Endothelial cell of umbilical vein (primary cell): ENCODE measurements around the gene SYMPK. TPM values are rescaled to one million over a fixed set of nuclear protein-coding genes. Genes with fewer than 3 reads are reported as not detected.

ENCODE experiments used
- BruUV-seq: library from RNA; stranded (reverse); fragments of 400-500 nt; replicated peaks from 2 replicates; lab custom pipeline; 2021; lab: Mats Ljungman, UMichigan
- CTCF ChIA-PET: fragments of 300-600, 350-600 bp; sonication (Branson Sonifier 250); formaldehyde crosslinking; loops from one replicate; lab custom pipeline; 2021; ENCODE audit warnings: antibody characterized with exemption, inconsistent platforms; lab: Charles Lee
- POLR2A ChIA-PET: fragments of 300-600, 350-600 bp; sonication (Branson Sonifier 250); formaldehyde crosslinking; loops from one replicate; lab custom pipeline; 2021; ENCODE audit warnings: antibody characterized with exemption, inconsistent platforms; lab: Charles Lee
- DNase-seq: peaks from one replicate; pipeline ENCODE4 v3.0.0-alpha.2; 2011; ENCODE audit warnings: low read depth, low spot score
- FAIRE-seq: peaks from 2 replicates; lab custom pipeline; 2011; peaks lifted over from hg19 to GRCh38; lab: Jason Lieb, UNC
- H2AFZ ChIP-seq: 2 replicates; pipeline ENCODE4 v1.6.0; 2012; ENCODE audit warnings: low read depth, low read length, control low read depth, inconsistent platforms
- H3K27ac ChIP-seq: 2 replicates; pipeline ENCODE4 v1.5.1; 2011; ENCODE audit warnings: low read depth, mild to moderate bottlenecking, control low read depth, low read length, moderate library complexity; ENCODE audit not compliant: insufficient read depth
- H3K27me3 ChIP-seq, 2 experiments: 2 replicates each; pipeline versions ENCODE4 v1.6.0 to v1.6.1; 2011; ENCODE audit warnings: low read length in 2 of 2, mixed read lengths in 1 of 2; ENCODE audit not compliant: control insufficient read depth in 2 of 2, insufficient read depth in 2 of 2
- H3K36me3 ChIP-seq, 2 experiments: 2 replicates in 1 of 2; 3 replicates in 1 of 2; pipeline ENCODE4 v1.5.1; 2011; ENCODE audit warnings: low read length in 2 of 2, mild to moderate bottlenecking in 1 of 2, moderate library complexity in 1 of 2; ENCODE audit not compliant: control insufficient read depth in 2 of 2, insufficient read depth in 2 of 2; ENCODE audit errors: extremely low read depth in 1 of 2
- H3K4me1 ChIP-seq: 3 replicates; pipeline ENCODE4 v1.5.1; 2011; ENCODE audit warnings: mild to moderate bottlenecking, low read length; ENCODE audit not compliant: control insufficient read depth, insufficient read depth; ENCODE audit errors: extremely low read depth
- H3K4me2 ChIP-seq: 2 replicates; pipeline ENCODE4 v1.6.1; 2011; ENCODE audit warnings: low read length, control low read depth, mixed read lengths; ENCODE audit not compliant: insufficient read depth
- H3K4me3 ChIP-seq, 3 experiments: fragments of 200-600 bp in 1 of 3; sonication (generic), shearing (Covaris generic) in 1 of 3; replicated peaks in 1 of 3; 2 replicates each; pipeline ENCODE4 v1.5.1; 2011 to 2016; ENCODE audit warnings: control low read depth in 3 of 3, low read length in 3 of 3, mild to moderate bottlenecking in 2 of 3, inconsistent platforms in 1 of 3, low read depth in 1 of 3, moderate library complexity in 1 of 3; ENCODE audit not compliant: insufficient read depth in 1 of 3
- H3K79me2 ChIP-seq: 2 replicates; pipeline ENCODE4 v1.6.0; 2012; ENCODE audit warnings: low read length, inconsistent platforms; ENCODE audit not compliant: control insufficient read depth, insufficient read depth
- H3K9ac ChIP-seq: replicated peaks from 2 replicates; pipeline ENCODE3; 2011; ENCODE audit warnings: low read length, control low read depth; ENCODE audit not compliant: insufficient read depth; ENCODE audit errors: extremely low read depth
- H3K9me1 ChIP-seq: replicated peaks from 3 replicates; pipeline ENCODE4 v1.6.0; 2011; ENCODE audit warnings: mild to moderate bottlenecking, low read length; ENCODE audit not compliant: control insufficient read depth, insufficient read depth; ENCODE audit errors: extremely low read depth
- H3K9me3 ChIP-seq: replicated peaks from 2 replicates; pipeline ENCODE4 v1.5.1; 2012; ENCODE audit warnings: low read length, inconsistent platforms; ENCODE audit not compliant: control insufficient read depth, insufficient read depth
- H4K20me1 ChIP-seq: replicated peaks from 2 replicates; pipeline ENCODE3; 2011; ENCODE audit warnings: mild to moderate bottlenecking, low read length; ENCODE audit not compliant: control insufficient read depth, insufficient read depth; ENCODE audit errors: extremely low read depth
- EZH2 ChIP-seq: IDR thresholded peaks from 2 replicates; pipeline ENCODE4 v1.6.1; 2012; ENCODE audit warnings: borderline replicate concordance, low read depth, mild to moderate bottlenecking, moderate library complexity, low read length, inconsistent platforms; ENCODE audit not compliant: severe bottlenecking
- FOS ChIP-seq: IDR thresholded peaks from 2 replicates; pipeline ENCODE4 v1.6.1; 2011; ENCODE audit warnings: mild to moderate bottlenecking, low read length, moderate library complexity, borderline replicate concordance; ENCODE audit not compliant: insufficient read depth
- GATA2 ChIP-seq: IDR thresholded peaks from 2 replicates; pipeline ENCODE4 v1.7.0; 2011; ENCODE audit warnings: low read depth, mild to moderate bottlenecking, moderate library complexity, mixed read lengths, low read length; ENCODE audit not compliant: insufficient read length, insufficient read depth
- JUN ChIP-seq: IDR thresholded peaks from 2 replicates; pipeline ENCODE4 v1.6.1; 2011; ENCODE audit warnings: borderline replicate concordance, low read depth; ENCODE audit not compliant: insufficient read length, insufficient read depth
- MYC ChIP-seq: IDR thresholded peaks from one replicate; pipeline ENCODE4 v1.6.1; 2011; ENCODE audit warnings: mild to moderate bottlenecking, low read depth, low read length
- POLR2A ChIP-seq: IDR thresholded peaks from 2 replicates; pipeline ENCODE4 v1.6.1; 2012; ENCODE audit warnings: low read depth, mild to moderate bottlenecking, control low read depth, low read length
- POLR2AphosphoS5 ChIP-seq: IDR thresholded peaks from 2 replicates; pipeline ENCODE4 v1.6.1; 2012; ENCODE audit warnings: low read depth, mild to moderate bottlenecking, control low read depth, low read length, moderate library complexity; ENCODE audit not compliant: insufficient read depth
- dilution Hi-C: fragments of 300-500 bp; cut with MboI; formaldehyde crosslinking; loops from one replicate; pipeline ENCODE4 v1.15.0; 2019; ENCODE audit warnings: low sequenced_read_pairs; ENCODE audit not compliant: extremely low pct_ligation_motif_present
- intact Hi-C: fragments of 100-400 bp; cut with micrococcal nuclease; formaldehyde crosslinking; loops from one replicate; pipeline ENCODE4 v1.10.0; 2022
- polyA plus RNA-seq, 4 experiments: library from polyadenylated mRNA; depleted of rRNA in 3 of 4; stranded (reverse) in 3 of 4; unstranded in 1 of 4; fragments of >200 nt; gene quantifications; 2 replicates each; pipeline versions ENCODE4 v1.2.1 to v1.2.3, GENCODE V29; 2011 to 2012; ENCODE audit warnings: missing spikeins in 1 of 4
- total RNA-seq: library from RNA; stranded (reverse); gene quantifications from 2 replicates; pipeline ENCODE4 v1.2.3, GENCODE V29; 2021
- TF ChIP-seq, protein P1 (sequence below): IDR thresholded peaks from 2 replicates; pipeline ENCODE4 v1.6.1; 2011; ENCODE audit not compliant: insufficient read depth, insufficient read length
- TF ChIP-seq, protein P2 (sequence below), 2 donors: IDR thresholded peaks; 1 replicate in 1 of 2; 2 replicates in 1 of 2; pipeline ENCODE4 v1.5.1; 2011; ENCODE audit warnings: low read length in 2 of 2, mild to moderate bottlenecking in 2 of 2, moderate library complexity in 2 of 2, control low read depth in 1 of 2, inconsistent platforms in 1 of 2, low read depth in 1 of 2; ENCODE audit not compliant: insufficient read depth in 1 of 2; ENCODE audit errors: extremely low read depth in 1 of 2

The SYMPK gene
- total and polyA plus RNA-seq, 2 donors (not counting 3 experiments of a cell fraction or from before 2014, with no cell fraction given): 89.8 to 95.7 TPM

DNA sequence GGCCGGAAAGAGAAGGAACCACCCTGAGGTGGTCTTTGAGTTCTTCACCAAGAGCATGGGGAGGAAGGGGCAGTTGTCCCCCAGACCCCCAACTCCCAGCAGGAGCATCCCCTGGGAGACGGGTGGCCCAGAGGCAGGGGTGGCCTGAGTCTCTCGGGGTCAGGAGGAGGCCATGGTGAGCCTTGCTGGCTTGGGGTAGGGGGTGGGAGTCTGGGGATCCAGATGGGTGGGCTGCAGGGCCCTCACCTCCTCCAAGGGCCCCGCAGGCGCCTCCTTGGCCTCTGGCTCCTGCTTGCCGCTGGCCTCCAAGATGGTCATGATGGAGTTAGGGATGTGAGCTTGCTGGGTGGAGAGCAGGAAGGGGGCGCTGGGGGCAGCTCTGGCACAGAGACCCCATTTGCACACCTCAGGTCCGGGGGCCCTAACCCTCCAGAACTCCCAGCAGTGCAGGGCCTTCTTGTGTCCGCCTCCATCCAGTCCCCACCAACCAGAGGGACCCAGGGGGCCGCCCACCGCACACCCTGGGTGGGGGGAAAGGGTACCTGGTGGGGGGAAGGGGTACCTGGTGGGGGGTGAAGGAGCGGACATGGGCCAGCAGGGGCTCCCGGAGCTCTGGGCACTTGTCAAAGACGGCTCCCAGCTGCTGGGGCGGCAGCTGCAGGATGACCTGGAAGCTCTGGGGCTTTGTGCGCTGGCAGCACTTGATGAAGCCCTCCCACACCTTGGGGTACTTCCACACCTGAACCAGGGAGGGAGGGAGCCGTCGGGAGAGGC, 46.5 kb downstream of the SYMPK start:
- Histone ChIP-seq H3K4me2 (no peak overlapping the region), H3K27me3 (no peaks in the 10 kb centered on the region), H2AFZ (no peak overlapping the region), H3K36me3 (peaks cover 3 to 9% of the 10 kb centered on the region in 2 experiments), H3K4me1 (peaks cover 22% of the 10 kb centered on the region), H3K9me3 (no peaks in the 10 kb centered on the region), H3K9ac (no peak overlapping the region), H4K20me1 (no peaks in the 10 kb centered on the region), H3K27ac (no peak overlapping the region), H3K9me1 (no peaks in the 10 kb centered on the region), H3K4me3 (peak overlapping the region in 2 of 3 experiments; percentile 23 to 60), H3K79me2 (no peaks in the 10 kb centered on the region)
- dilution Hi-C loops (no loop called here), intact Hi-C loops (loop anchor here (1.0 to 5.0 kb wide), 4 partner anchors 47 to 181 kb away; partner anchors contain the start of genes CCDC61, SIX5 and SYMPK)
- TF ChIP-seq, protein P1, sequence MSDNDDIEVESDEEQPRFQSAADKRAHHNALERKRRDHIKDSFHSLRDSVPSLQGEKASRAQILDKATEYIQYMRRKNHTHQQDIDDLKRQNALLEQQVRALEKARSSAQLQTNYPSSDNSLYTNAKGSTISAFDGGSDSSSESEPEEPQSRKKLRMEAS: no peak
- TF ChIP-seq EZH2 (no peak), POLR2AphosphoS5 (no peak), JUN (no peak), MYC (no peak), POLR2A (no peak), GATA2 (no peak), FOS (no peak)
- TF ChIP-seq, protein P2, sequence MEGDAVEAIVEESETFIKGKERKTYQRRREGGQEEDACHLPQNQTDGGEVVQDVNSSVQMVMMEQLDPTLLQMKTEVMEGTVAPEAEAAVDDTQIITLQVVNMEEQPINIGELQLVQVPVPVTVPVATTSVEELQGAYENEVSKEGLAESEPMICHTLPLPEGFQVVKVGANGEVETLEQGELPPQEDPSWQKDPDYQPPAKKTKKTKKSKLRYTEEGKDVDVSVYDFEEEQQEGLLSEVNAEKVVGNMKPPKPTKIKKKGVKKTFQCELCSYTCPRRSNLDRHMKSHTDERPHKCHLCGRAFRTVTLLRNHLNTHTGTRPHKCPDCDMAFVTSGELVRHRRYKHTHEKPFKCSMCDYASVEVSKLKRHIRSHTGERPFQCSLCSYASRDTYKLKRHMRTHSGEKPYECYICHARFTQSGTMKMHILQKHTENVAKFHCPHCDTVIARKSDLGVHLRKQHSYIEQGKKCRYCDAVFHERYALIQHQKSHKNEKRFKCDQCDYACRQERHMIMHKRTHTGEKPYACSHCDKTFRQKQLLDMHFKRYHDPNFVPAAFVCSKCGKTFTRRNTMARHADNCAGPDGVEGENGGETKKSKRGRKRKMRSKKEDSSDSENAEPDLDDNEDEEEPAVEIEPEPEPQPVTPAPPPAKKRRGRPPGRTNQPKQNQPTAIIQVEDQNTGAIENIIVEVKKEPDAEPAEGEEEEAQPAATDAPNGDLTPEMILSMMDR (IDR thresholded peaks at IDR 0.05; ENCODE audit: extremely low read depth in 1 of 2, insufficient read depth in 1 of 2, low read depth in 1 of 2, low read length in 2 of 2): no peak
- DNase-seq (no peak), FAIRE-seq (no peak)
- ChIA-PET CTCF (interaction anchor here (0.6 to 2.6 kb wide), 44 partner anchors 8 to 649 kb away, joined by 3 to 38 read pairs (median 6); partner anchors contain the start of genes CCDC61, DMPK, DMWD and FBXO46), POLR2A (interaction anchor here (0.6 kb wide), 2 partner anchors 10 to 34 kb away, joined by 5 to 11 read pairs; partner anchors contain the start of gene DMPK)
- no TSS peak for BruUV-seq
